ENCODE measurements around the gene CD300LD. TPM values are rescaled to one million over a fixed set of nuclear protein-coding genes. Genes with fewer than 3 reads are reported as not detected.

The CD300LD gene
- polyA plus RNA-seq, 1 experiment = not detected

- H3K27ac ChIP-seq (ENCODE audit: low read depth, low read length) = no peak overlapping the region
- TF ChIP-seq CTCF (IDR thresholded peaks at IDR 0.05; ENCODE audit: low read depth, low read length) = no peak
- no peaks in the 10 kb centered on the region for H3K27me3 ChIP-seq (ENCODE audit: control insufficient read depth, insufficient read depth, low read length)
- H3K9me3 ChIP-seq (ENCODE audit: control insufficient read depth, insufficient read depth, low read length) = no peaks in the 10 kb centered on the region; the same call in 1 of the 2 replicates
- DNase-seq (ENCODE audit: low read depth, low spot score) = no peak
- ChIA-PET CTCF (no interaction called here), POLR2A (no interaction called here)
- no peak overlapping the region for H3K4me3 ChIP-seq (ENCODE audit: low read depth, low read length)
Measured at GRCh38 chr17:74542727-74543383, 49.2 kb downstream of the CD300LD start.

- no peak for TF ChIP-seq CTCF (IDR thresholded peaks at IDR 0.05; ENCODE audit: low read depth, low read length)
- Histone ChIP-seq H3K27me3 (ENCODE audit: control insufficient read depth, insufficient read depth, low read length) (no peaks in the 10 kb centered on the region), H3K27ac (ENCODE audit: low read depth, low read length) (no peak overlapping the region), H3K9me3 (ENCODE audit: control insufficient read depth, insufficient read depth, low read length) (no peaks in the 10 kb centered on the region; the same call in 1 of the 2 replicates), H3K4me3 (ENCODE audit: low read depth, low read length) (no peak overlapping the region)
- DNase-seq (ENCODE audit: low read depth, low spot score) = no peak
- ChIA-PET CTCF (no interaction called here), POLR2A (no interaction called here)
Measured at GRCh38 chr17:74542166-74542565, 49.9 kb downstream of the CD300LD start.

- DNase-seq (ENCODE audit: low read depth, low spot score) = no peak
- H3K27me3 ChIP-seq (ENCODE audit: control insufficient read depth, insufficient read depth, low read length) = no peaks in the 10 kb centered on the region
- ChIA-PET CTCF (no interaction called here), POLR2A (no interaction called here)
- no peak overlapping the region for H3K27ac ChIP-seq (ENCODE audit: low read depth, low read length)
- TF ChIP-seq CTCF (IDR thresholded peaks at IDR 0.05; ENCODE audit: low read depth, low read length) = no peak
- H3K9me3 ChIP-seq (ENCODE audit: control insufficient read depth, insufficient read depth, low read length) = no peaks in the 10 kb centered on the region; the same call in 1 of the 2 replicates
- H3K4me3 ChIP-seq (ENCODE audit: low read depth, low read length) = no peak overlapping the region
Measured at GRCh38 chr17:74541176-74542111, 50.6 kb downstream of the CD300LD start.

GRCh38 chr17:74539281-74539820 is 52.7 kb downstream of the CD300LD start:
- ChIA-PET POLR2A (no interaction called here), CTCF (no interaction called here)
- no peak for DNase-seq (ENCODE audit: low read depth, low spot score)
- Histone ChIP-seq H3K4me3 (ENCODE audit: low read depth, low read length) (no peak overlapping the region), H3K27ac (ENCODE audit: low read depth, low read length) (no peak overlapping the region), H3K9me3 (ENCODE audit: control insufficient read depth, insufficient read depth, low read length) (no peaks in the 10 kb centered on the region; the same call in 1 of the 2 replicates), H3K27me3 (ENCODE audit: control insufficient read depth, insufficient read depth, low read length) (no peaks in the 10 kb centered on the region)
- TF ChIP-seq CTCF (IDR thresholded peaks at IDR 0.05; ENCODE audit: low read depth, low read length) = no peak

GRCh38 chr17:74536890-74537289 is 55.2 kb downstream of the CD300LD start:
- POLR2A ChIA-PET = no interaction called here
- TF ChIP-seq CTCF (IDR thresholded peaks at IDR 0.05; ENCODE audit: low read depth, low read length) = no peak

More at GRCh38 chr17:74536890-74537289, 55.2 kb downstream of the CD300LD start:
- no peak for DNase-seq (ENCODE audit: low read depth, low spot score)
- CTCF ChIA-PET = no interaction called here
- H3K4me3 ChIP-seq (ENCODE audit: low read depth, low read length) = no peak overlapping the region
- H3K27me3 ChIP-seq (ENCODE audit: control insufficient read depth, insufficient read depth, low read length) = no peaks in the 10 kb centered on the region
- peaks cover 3% of the 10 kb centered on the region; the same call in 1 of the 2 replicates for H3K9me3 ChIP-seq (ENCODE audit: control insufficient read depth, insufficient read depth, low read length)
- H3K27ac ChIP-seq (ENCODE audit: low read depth, low read length) = no peak overlapping the region

Measured in AG04450 (cell line).